Dermis blood vessel endothelial cell (primary cell): ENCODE data around the gene SNX8. TPM values are rescaled to one million over a fixed set of nuclear protein-coding genes. Genes with fewer than 3 reads are reported as not detected.

ENCODE experiments used
- total RNA-seq: library from RNA; depleted of rRNA; stranded (reverse); fragments of >200 nt; gene quantifications from 2 replicates; pipeline ENCODE4 v1.2.3, GENCODE V29; 2014

Gene SNX8
- total RNA-seq, 1 donor from 2014 or later: 9.4 TPM

Other genes with a start within 250 kb of the SNX8 start
- gene MAD1L1, start 81.5 kb downstream of the SNX8 start, total RNA-seq: 48.4 and 53.3 TPM in 2 replicates
- 15.3 and 20.1 TPM in 2 replicates for gene MRM2, start 72.2 kb downstream of the SNX8 start, total RNA-seq
- gene NUDT1, start 72.2 kb downstream of the SNX8 start, total RNA-seq: 8.0 and 14.2 TPM in 2 replicates
- gene EIF3B, start 40.4 kb upstream of the SNX8 start, total RNA-seq: 250 and 320 TPM in 2 replicates
- 6.8 and 21.5 TPM in 2 replicates for gene CHST12, start 89.2 kb upstream of the SNX8 start, total RNA-seq
- gene GRIFIN, start 162.0 kb upstream of the SNX8 start, total RNA-seq: not detected in 2 replicates
- 26.4 and 36.4 TPM in 2 replicates for gene LFNG, start 205.3 kb upstream of the SNX8 start, total RNA-seq
- 31.7 and 38.0 TPM in 2 replicates for gene BRAT1, start 241.1 kb upstream of the SNX8 start, total RNA-seq
- 6.0 and 10.4 TPM in 2 replicates for gene IQCE, start 244.5 kb upstream of the SNX8 start, total RNA-seq